Central memory CD8-positive, alpha-beta T cell (primary cell): ENCODE results near the gene L3HYPDH.
"Not testable (repeated sequence)": the region's sequence is repeated elsewhere in the genome, so short reads cannot be mapped to it uniquely, and the experiment has no call there.

Experiments
- ATAC-seq: fragments of 150-1000 bp; cut with Tn5 transposase; replicated peaks from 2 replicates; pipeline ENCODE4 v1.10.0; 2022; ENCODE audit warnings: mild to moderate bottlenecking, moderate FRiP score, moderate number of reproducible peaks; ENCODE audit not compliant: poor library complexity, severe bottlenecking; ENCODE audit errors: extremely low read depth
- DNase-seq, 2 donors: peaks; one replicate each; pipeline ENCODE4 v3.0.0; 2021; ENCODE audit warnings: low spot score in 2 of 2
- H3K27ac Mint-ChIP-seq: one replicate; pipeline ENCODE4 v1.8.0; 2022; ENCODE audit warnings: low read depth, mild to moderate bottlenecking, moderate library complexity, mixed read lengths
- H3K27me3 Mint-ChIP-seq: one replicate; pipeline ENCODE4 v1.8.0; 2022; ENCODE audit warnings: mixed read lengths
- H3K36me3 Mint-ChIP-seq: one replicate; pipeline ENCODE4 v1.8.0; 2022; ENCODE audit warnings: mild to moderate bottlenecking, moderate library complexity, mixed read lengths; ENCODE audit not compliant: insufficient read depth
- H3K4me1 Mint-ChIP-seq: one replicate; pipeline ENCODE4 v1.8.0; 2022; ENCODE audit warnings: mixed read lengths
- H3K4me3 Mint-ChIP-seq: one replicate; pipeline ENCODE4 v1.8.0; 2022; ENCODE audit warnings: mild to moderate bottlenecking, moderate library complexity, mixed read lengths
- H3K9me3 Mint-ChIP-seq: one replicate; pipeline ENCODE4 v1.8.0; 2022; ENCODE audit warnings: mixed read lengths

The L3HYPDH gene

DNA sequence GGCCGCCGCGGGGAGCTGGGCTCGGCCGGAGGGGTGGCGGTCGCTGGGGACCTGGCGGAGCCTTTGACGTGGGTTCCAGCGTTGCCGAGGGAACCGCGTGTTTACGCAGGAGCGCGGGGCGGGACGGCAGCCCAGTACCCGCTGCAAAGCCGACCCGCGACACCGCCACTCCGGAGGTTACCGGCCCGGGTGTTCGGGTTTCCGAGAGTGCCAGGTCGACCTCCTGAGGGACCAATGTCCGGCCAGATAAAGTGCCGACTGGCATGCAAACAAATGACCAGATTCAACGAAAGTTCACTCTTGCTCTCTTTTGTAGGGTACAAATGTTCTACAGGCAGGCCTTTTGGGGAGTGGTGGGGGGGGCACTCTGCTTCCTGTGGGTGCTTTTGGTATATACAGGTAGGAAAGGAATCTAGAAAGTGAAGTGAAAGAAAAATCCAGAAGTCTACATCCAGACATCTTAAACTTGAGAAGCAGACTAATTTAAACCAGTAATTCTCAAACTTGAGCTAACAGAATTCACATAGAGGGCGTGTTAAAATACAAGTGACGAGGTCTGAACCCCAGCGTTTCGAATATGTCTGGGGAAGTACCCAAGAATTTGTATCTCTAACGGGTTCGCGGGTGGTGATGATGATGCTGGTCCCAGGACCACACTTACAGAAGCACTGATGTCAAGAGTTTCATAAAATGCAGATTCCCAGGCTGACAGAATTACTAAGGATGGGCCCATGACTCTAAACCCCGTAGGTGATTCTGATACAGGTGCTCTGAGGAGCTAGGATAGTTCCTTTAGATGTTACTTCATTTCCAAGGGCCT lies 18.7 kb downstream of the L3HYPDH start, which contains the start of gene GPR135:
TSS of gene GPR135 (minus strand) at position 65 of the 820 bp plus-strand sequence. CDS start 154 bp downstream, outside the sequence.
- no peaks in the 10 kb centered on the region for H3K4me1 Mint-ChIP-seq
- H3K27ac Mint-ChIP-seq, result peak within 1 kb of the TSS; percentile 61
- DNase-seq (peak in 1 of 2 donors; percentile 35), ATAC-seq (peak; percentile 48)
- H3K4me3 Mint-ChIP-seq, result peak within 1 kb of the TSS; percentile 82
- H3K36me3 Mint-ChIP-seq, result peaks cover 8% of the 10 kb centered on the region
- no peaks in the 10 kb centered on the region for H3K9me3 Mint-ChIP-seq
- no peaks in the 10 kb centered on the region for H3K27me3 Mint-ChIP-seq

DNA sequence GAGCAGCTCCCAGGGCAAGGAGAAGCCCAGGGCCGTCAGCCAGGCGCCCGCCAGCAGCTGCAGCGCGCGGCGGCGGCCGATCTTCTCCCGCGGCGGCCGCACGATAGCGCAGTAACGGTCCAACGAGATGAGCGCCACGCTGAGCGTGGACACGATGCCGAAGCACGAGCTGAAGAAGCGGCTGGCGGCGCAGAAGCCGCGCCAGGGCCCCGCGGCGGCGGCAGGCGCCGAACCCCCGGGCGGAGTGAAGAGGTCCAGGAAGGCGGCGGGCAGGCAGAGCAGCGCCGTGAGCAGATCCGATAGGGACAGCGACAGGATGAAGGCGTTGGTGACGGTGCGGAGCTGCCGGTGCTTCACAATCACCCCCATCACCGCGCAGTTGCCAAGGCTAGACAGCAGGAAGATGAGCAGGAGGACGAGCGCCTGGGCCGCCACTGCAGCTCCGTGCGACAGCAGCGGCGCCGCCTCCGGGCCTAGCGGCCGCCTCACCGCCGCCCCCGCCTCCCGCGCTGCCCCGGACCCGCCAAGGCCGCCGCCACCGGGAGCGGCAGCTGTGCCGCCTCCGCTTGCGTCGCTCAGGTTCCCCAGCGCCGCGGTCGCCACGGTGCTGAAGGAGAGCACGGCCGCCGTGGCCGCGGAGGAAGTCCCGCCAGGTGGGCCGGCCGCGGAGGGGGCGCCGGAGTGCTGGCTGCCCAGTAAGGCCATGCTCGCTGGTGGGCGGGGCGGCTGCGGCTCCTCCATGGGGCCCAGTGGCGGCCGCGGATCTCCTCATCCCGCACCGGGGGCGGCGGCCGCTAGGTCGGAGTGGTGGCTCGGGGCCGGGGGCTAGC lies 19.5 kb downstream of the L3HYPDH start:
- DNase-seq (peak; percentile 33 to 49), ATAC-seq (peak; percentile 75)
- Mint-ChIP-seq H3K4me1 (no peaks in the 10 kb centered on the region), H3K9me3 (no peaks in the 10 kb centered on the region), H3K27ac (peak overlapping the region; percentile 61), H3K36me3 (peaks cover 8% of the 10 kb centered on the region), H3K27me3 (no peaks in the 10 kb centered on the region), H3K4me3 (peak overlapping the region; percentile 82)

DNA sequence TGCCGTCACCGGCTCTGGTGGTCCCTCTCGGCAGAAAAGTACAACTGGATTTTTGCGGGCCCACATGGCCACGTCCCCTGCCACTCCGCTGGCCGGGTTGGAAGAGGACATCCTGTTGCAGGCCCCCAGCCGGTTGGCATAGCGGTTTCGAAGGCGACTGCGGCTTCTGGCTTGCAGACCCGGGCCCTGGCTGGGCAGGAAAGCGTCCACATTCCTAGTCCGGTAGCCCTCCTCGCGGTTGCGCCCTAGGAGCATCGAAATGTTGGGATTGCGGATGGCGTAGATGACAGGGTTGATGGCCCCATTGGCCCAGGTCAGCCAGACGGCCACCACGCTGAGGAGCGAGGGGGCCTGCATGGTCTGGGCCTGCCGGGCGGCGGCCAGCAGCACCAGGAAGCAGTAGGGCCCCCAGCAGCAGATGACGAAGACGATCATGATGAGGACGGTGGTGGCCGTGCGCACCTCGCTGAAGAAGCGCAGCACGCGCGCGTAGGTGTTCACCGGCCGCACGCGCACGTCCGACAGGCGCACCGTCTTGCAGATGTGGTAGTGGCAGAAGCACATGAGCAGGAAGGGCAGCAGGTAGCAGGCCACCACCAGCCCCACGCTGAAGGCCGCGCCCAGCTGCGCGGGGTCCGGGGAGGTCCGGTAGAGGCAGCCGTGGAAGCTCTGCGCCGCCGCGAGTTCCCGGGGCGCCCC lies 20.3 kb downstream of the L3HYPDH start:
- H3K4me3 Mint-ChIP-seq, result peak overlapping the region; percentile 82
- H3K9me3 Mint-ChIP-seq, result no peaks in the 10 kb centered on the region
- no peaks in the 10 kb centered on the region for H3K4me1 Mint-ChIP-seq
- peak overlapping the region; percentile 61 for H3K27ac Mint-ChIP-seq
- H3K36me3 Mint-ChIP-seq, result peaks cover 8% of the 10 kb centered on the region
- no peaks in the 10 kb centered on the region for H3K27me3 Mint-ChIP-seq
- ATAC-seq (no peak), DNase-seq (no peak)

DNA sequence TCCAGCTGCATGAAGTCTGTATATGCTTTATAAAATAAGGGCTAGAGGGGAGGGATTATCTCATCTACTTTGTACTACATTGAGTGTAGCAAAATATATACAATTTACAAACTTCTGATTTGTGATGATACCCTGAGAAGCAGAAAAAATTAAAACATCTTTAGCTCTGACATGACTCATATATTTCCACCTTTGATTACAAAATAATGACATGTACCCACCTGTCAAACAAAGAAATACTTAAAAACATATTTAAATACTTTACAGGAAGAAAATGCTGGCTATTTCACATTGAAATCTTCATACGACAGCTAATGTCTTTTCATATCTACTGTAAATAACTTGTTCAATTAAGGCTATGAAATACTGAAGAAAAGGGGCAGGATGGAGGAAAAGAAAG lies 22.3 kb downstream of the L3HYPDH start:
- no peak overlapping the region for H3K4me3 Mint-ChIP-seq
- DNase-seq, result no peak

GRCh38 chr14:59460378-59460777 lies 23.8 kb downstream of the L3HYPDH start:
- H3K9me3 Mint-ChIP-seq, result no peaks in the 10 kb centered on the region
- DNase-seq (no peak), ATAC-seq (no peak)
- H3K4me3 Mint-ChIP-seq, result no peak overlapping the region
- H3K27me3 Mint-ChIP-seq, result no peaks in the 10 kb centered on the region
- H3K27ac Mint-ChIP-seq, result no peak overlapping the region
- no peaks in the 10 kb centered on the region for H3K4me1 Mint-ChIP-seq
- peaks cover 8% of the 10 kb centered on the region for H3K36me3 Mint-ChIP-seq

More for the DNA sequence above, 22.3 kb downstream of the L3HYPDH start:
- no peaks in the 10 kb centered on the region for H3K4me1 Mint-ChIP-seq
- no peaks in the 10 kb centered on the region for H3K9me3 Mint-ChIP-seq
- no peak for ATAC-seq
- no peaks in the 10 kb centered on the region for H3K27me3 Mint-ChIP-seq
- H3K27ac Mint-ChIP-seq, result no peak overlapping the region
- H3K36me3 Mint-ChIP-seq, result peaks cover 8% of the 10 kb centered on the region

- no peaks in the 10 kb centered on the region for H3K27me3 Mint-ChIP-seq
- H3K27ac Mint-ChIP-seq, result no peak overlapping the region
- no peak overlapping the region for H3K4me3 Mint-ChIP-seq
- H3K36me3 Mint-ChIP-seq, result no peaks in the 10 kb centered on the region
- no peak for DNase-seq
- H3K9me3 Mint-ChIP-seq, result no peaks in the 10 kb centered on the region
- no peaks in the 10 kb centered on the region for H3K4me1 Mint-ChIP-seq
- no peak for ATAC-seq
Measured at GRCh38 chr14:59458486-59458885, 25.7 kb downstream of the L3HYPDH start.

GRCh38 chr14:59455411-59455810 lies 28.8 kb downstream of the L3HYPDH start:
- ATAC-seq, result no peak

GRCh38 chr14:59454139-59454538 lies 30.1 kb downstream of the L3HYPDH start:
- Mint-ChIP-seq H3K27ac (no peak overlapping the region), H3K9me3 (no peaks in the 10 kb centered on the region), H3K4me1 (no peaks in the 10 kb centered on the region), H3K36me3 (no peaks in the 10 kb centered on the region), H3K27me3 (no peaks in the 10 kb centered on the region), H3K4me3 (no peak overlapping the region)
- no peak for ATAC-seq
- no peak for DNase-seq

More at GRCh38 chr14:59455411-59455810, 28.8 kb downstream of the L3HYPDH start:
- Mint-ChIP-seq H3K27me3 (no peaks in the 10 kb centered on the region), H3K36me3 (no peaks in the 10 kb centered on the region), H3K9me3 (no peaks in the 10 kb centered on the region), H3K4me3 (no peak overlapping the region), H3K27ac (no peak overlapping the region), H3K4me1 (no peaks in the 10 kb centered on the region)
- DNase-seq, result no peak

- H3K36me3 Mint-ChIP-seq, result peaks cover 1% of the 10 kb centered on the region
- H3K27me3 Mint-ChIP-seq, result no peaks in the 10 kb centered on the region
- no peak overlapping the region for H3K4me3 Mint-ChIP-seq
- no peak overlapping the region for H3K27ac Mint-ChIP-seq
- no peak for ATAC-seq
- no peak for DNase-seq
- H3K4me1 Mint-ChIP-seq, result no peaks in the 10 kb centered on the region
- H3K9me3 Mint-ChIP-seq, result no peaks in the 10 kb centered on the region
Measured at GRCh38 chr14:59451849-59452248, 32.4 kb downstream of the L3HYPDH start.

GRCh38 chr14:59450716-59451115 lies 33.5 kb downstream of the L3HYPDH start:
- H3K4me1 Mint-ChIP-seq, result no peaks in the 10 kb centered on the region

GRCh38 chr14:59448673-59449072 lies 35.5 kb downstream of the L3HYPDH start:
- H3K9me3 Mint-ChIP-seq, H3K27ac Mint-ChIP-seq, ATAC-seq, H3K4me1 Mint-ChIP-seq, H3K27me3 Mint-ChIP-seq, H3K4me3 Mint-ChIP-seq, DNase-seq, H3K36me3 Mint-ChIP-seq: not testable (repeated sequence)

More at GRCh38 chr14:59450716-59451115, 33.5 kb downstream of the L3HYPDH start:
- H3K9me3 Mint-ChIP-seq, result no peaks in the 10 kb centered on the region
- peaks cover 1% of the 10 kb centered on the region for H3K36me3 Mint-ChIP-seq
- H3K27ac Mint-ChIP-seq, result no peak overlapping the region
- H3K27me3 Mint-ChIP-seq, result no peaks in the 10 kb centered on the region
- ATAC-seq, result no peak
- H3K4me3 Mint-ChIP-seq, result no peak overlapping the region
- no peak for DNase-seq

DNA sequence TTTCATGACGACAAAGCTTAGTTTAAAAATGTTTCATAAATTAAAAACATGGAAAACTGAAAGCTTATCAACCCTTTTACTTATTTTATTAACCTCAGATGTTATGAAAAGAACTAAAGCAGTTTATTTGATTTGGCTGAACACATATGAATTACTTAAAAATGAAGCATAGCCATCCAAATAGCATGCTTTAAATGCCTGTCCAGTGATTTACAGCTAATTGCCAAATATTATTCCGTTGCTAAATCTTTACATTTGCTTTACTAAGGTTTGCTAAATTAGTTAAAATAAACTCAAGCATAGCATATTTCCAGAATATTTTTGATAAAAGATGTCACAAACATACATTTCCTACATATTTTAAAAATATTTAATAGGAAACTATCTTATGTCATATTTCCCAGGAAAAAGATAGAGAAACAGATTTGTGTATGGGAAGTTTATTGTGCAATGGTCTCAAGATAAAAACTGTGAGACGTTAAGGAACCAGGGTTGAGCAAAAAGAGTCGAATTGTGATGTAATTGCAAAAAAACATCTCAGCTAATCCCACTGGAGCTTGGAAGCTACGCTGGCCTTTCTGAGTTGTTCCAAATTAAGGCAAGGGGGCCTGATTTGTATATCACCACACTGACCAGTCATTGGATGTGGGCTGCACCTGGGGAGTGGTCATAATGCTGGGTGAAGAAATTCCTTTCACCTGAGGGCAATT lies 44.8 kb downstream of the L3HYPDH start:
- no peaks in the 10 kb centered on the region for H3K9me3 Mint-ChIP-seq
- DNase-seq (no peak), ATAC-seq (no peak)
- no peak overlapping the region for H3K27ac Mint-ChIP-seq
- H3K27me3 Mint-ChIP-seq, result no peaks in the 10 kb centered on the region
- H3K4me1 Mint-ChIP-seq, result no peaks in the 10 kb centered on the region
- no peak overlapping the region for H3K4me3 Mint-ChIP-seq
- H3K36me3 Mint-ChIP-seq, result no peaks in the 10 kb centered on the region
